RWPE1 (cell line): Measurements from ENCODE around the gene PLCE1.
A peak's percentile ranks its signal among the peaks of the same experiment; 100 is the strongest.

ENCODE experiments used
- CTCF ChIA-PET: fragments of 350-600 bp; sonication (Branson Sonifier 250); formaldehyde crosslinking; extraction: SDS; loops from one replicate; lab custom pipeline; 2021; lab: Yijun Ruan, JAX
- POLR2A ChIA-PET: fragments of 400-600 bp; formaldehyde crosslinking; extraction: SDS; loops from one replicate; lab custom pipeline; 2020; ENCODE audit warnings: antibody characterized with exemption; ENCODE audit not compliant: low non-redundant PET; lab: Yijun Ruan, JAX
- DNase-seq: peaks from one replicate; pipeline ENCODE4 v3.0.0; 2012; ENCODE audit warnings: low spot score
- H3K27ac ChIP-seq: fragments of 450-650 bp; 2 replicates; pipeline ENCODE4 v1.5.1; 2017
- CTCF ChIP-seq: fragments of 450-650 bp; conservative IDR thresholded peaks from 2 replicates; pipeline ENCODE4 v1.5.1; 2017; ENCODE audit warnings: low read depth, mild to moderate bottlenecking

PLCE1 gene

GRCh38 chr10:94005050-94005449 is 11.3 kb downstream of the PLCE1 start:
- peak; percentile 27 for DNase-seq
- no peak overlapping the region for H3K27ac ChIP-seq
- ChIA-PET CTCF (no interaction called here), POLR2A (no interaction called here)
- TF ChIP-seq CTCF: no peak

GRCh38 chr10:94006591-94007550 is 13.1 kb downstream of the PLCE1 start:
- TF ChIP-seq CTCF: no peak
- CTCF ChIA-PET: interaction anchor here (0.7 to 1.5 kb wide), 2 partner anchors 9 to 313 kb away, joined by 3 to 4 read pairs; no protein-coding TSS in a partner anchor
- H3K27ac ChIP-seq: no peak overlapping the region
- POLR2A ChIA-PET: no interaction called here
- peak; percentile 59 for DNase-seq

- no peak overlapping the region for H3K27ac ChIP-seq
- TF ChIP-seq CTCF: no peak
- ChIA-PET CTCF (no interaction called here), POLR2A (no interaction called here)
- no peak for DNase-seq
These were observed 14.8 kb downstream of the PLCE1 start for GRCh38 chr10:94008526-94008925.

GRCh38 chr10:94010116-94010515 is 16.4 kb downstream of the PLCE1 start:
- ChIA-PET CTCF (no interaction called here), POLR2A (no interaction called here)
- no peak for TF ChIP-seq CTCF
- no peak overlapping the region for H3K27ac ChIP-seq
- no peak for DNase-seq

- CTCF ChIA-PET: no interaction called here
These were observed 17.2 kb downstream of the PLCE1 start for GRCh38 chr10:94010886-94011285.

GRCh38 chr10:94011296-94011695 is 17.6 kb downstream of the PLCE1 start:
- ChIA-PET CTCF (no interaction called here), POLR2A (no interaction called here)
- DNase-seq: no peak
- TF ChIP-seq CTCF: no peak
- no peak overlapping the region for H3K27ac ChIP-seq

More at GRCh38 chr10:94010886-94011285, 17.2 kb downstream of the PLCE1 start:
- no peak for DNase-seq
- TF ChIP-seq CTCF: no peak
- POLR2A ChIA-PET: no interaction called here
- no peak overlapping the region for H3K27ac ChIP-seq
